ENCODE measurements around the gene NHLH2.

NHLH2 gene

GRCh38 chr1:115840605-115841460, at the start of gene NHLH2:
Gene NHLH2 (minus strand): TSS chr1:115841126. CDS start chr1:115838372, 2,754 bp downstream.
- no peak for ATAC-seq
- Mint-ChIP-seq H3K9me3 (no peaks in the 10 kb centered on the region), H3K4me1 (peaks cover 15% of the 10 kb centered on the region), H3K27me3 (peaks cover 68% of the 10 kb centered on the region), H3K27ac (no peak within 1 kb of the TSS), H3K4me3 (no peak within 1 kb of the TSS), H3K36me3 (no peaks in the 10 kb centered on the region)

GRCh38 chr1:115890580-115890979, 49.7 kb upstream of the NHLH2 start:
- no peaks in the 10 kb centered on the region for H3K36me3 Mint-ChIP-seq
- no peak for ATAC-seq
- H3K4me3 Mint-ChIP-seq = no peak overlapping the region
- no peaks in the 10 kb centered on the region for H3K9me3 Mint-ChIP-seq
- H3K27ac Mint-ChIP-seq = no peak overlapping the region
- no peaks in the 10 kb centered on the region for H3K4me1 Mint-ChIP-seq
- no peaks in the 10 kb centered on the region for H3K27me3 Mint-ChIP-seq

DNA sequence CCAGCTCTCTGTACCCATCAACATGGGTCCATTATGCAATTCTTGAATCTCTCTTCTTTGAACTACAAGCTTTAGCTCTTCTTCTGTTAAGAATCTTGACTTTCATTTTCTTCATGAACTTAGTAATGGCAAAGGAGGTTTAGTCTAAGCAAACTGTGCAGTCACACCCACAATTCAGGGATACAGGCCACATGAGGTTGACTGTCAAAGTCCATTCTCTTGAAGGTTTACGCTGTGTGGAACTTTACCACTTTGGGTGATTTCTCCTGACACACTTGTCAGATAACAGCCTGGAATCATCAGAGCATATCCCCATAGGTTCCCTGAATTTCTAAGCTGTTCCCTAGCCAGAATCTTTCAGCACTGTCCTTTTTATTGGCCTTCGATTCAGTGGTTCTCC, 48.0 kb upstream of the NHLH2 start:
- Mint-ChIP-seq H3K36me3 (no peaks in the 10 kb centered on the region), H3K27me3 (no peaks in the 10 kb centered on the region), H3K9me3 (no peaks in the 10 kb centered on the region), H3K4me3 (no peak overlapping the region), H3K27ac (no peak overlapping the region), H3K4me1 (no peaks in the 10 kb centered on the region)
- ATAC-seq = no peak

DNA sequence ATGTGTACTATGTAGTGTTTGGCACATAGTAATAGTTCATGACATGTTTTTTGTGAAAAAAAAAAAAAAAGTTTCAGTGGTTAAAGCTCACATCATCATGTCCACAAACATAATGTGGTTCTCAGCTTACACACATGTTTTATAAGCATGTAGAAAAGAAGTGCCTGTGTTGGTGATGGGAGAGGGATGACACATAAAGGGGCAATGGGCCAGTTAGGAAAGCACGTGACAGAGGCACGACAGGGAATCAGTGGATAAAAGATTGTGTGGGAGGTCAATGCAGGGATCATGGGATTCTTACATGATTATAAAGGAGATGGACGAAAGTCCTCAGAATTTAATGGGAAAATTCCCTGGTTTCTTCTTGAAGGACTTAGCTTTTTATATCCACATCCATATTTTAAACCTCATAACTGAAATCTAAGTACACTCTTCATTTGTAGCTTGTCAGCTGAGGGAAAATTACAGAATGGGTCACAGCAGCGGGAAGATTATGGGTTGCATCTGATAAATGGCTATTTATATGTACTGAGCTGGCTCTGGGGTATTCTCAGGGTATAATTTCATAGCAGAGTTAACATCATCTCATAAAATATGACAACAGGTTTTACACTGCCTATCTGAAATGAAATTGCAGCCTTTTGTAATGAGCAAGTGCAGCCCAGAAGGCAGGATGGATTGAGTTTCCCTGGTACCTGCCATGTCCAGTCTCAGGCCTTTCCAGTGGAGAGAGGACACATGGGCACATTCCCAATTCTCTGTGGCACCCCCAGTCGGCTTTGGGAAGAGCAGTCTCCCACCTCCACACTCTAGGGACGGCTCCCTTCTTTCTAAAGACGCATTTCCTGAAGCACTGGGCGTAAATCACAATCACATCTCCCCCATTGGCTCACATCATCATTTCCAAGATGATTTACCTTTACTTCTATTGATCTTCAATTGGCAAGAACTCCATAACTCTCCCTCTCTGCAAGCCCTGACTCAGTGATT, 42.3 kb upstream of the NHLH2 start:
- Mint-ChIP-seq H3K4me3 (no peak overlapping the region), H3K27ac (no peak overlapping the region), H3K36me3 (no peaks in the 10 kb centered on the region), H3K9me3 (no peaks in the 10 kb centered on the region), H3K27me3 (peaks cover 31% of the 10 kb centered on the region), H3K4me1 (no peaks in the 10 kb centered on the region)
- no peak for ATAC-seq

DNA sequence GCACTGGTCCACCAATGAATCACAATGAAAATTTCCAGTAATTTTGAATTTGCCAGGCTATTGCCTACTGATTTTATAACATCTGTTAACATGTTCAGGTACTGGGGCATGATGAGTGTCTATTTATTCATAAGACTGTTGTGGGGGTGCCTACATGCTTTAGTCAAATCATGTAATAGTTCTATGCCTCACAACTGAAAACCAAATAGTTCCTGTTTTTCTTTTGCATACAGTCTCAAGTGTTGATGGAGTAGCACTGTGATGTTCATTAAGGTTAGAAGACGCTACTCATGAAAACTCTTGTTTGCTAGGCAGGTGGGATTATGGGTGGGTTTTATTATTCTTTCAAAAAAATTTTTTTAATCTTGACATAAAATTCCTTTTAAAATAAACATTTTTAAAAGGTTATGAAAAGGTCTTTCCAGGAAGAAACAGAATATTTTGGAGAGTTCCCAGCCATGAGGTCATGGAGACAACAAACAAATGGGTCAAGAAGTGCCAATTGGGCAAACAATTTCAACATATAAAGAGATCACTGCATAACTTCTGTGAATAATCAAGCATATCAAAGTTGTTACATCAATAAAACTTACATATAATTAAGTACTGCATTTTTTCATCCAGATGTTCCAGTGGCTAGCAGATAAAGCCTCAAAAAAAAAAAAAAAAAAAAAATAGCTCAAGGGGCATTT, 40.2 kb upstream of the NHLH2 start:
- Mint-ChIP-seq H3K4me3 (no peak overlapping the region), H3K27me3 (peaks cover 52% of the 10 kb centered on the region), H3K9me3 (no peaks in the 10 kb centered on the region), H3K4me1 (no peaks in the 10 kb centered on the region), H3K27ac (no peak overlapping the region), H3K36me3 (no peaks in the 10 kb centered on the region)
- ATAC-seq = no peak

- no peak overlapping the region for H3K4me3 Mint-ChIP-seq
- H3K27me3 Mint-ChIP-seq = peaks cover 59% of the 10 kb centered on the region
- no peaks in the 10 kb centered on the region for H3K36me3 Mint-ChIP-seq
- H3K27ac Mint-ChIP-seq = no peak overlapping the region
- no peak for ATAC-seq
- H3K4me1 Mint-ChIP-seq = no peaks in the 10 kb centered on the region
- no peaks in the 10 kb centered on the region for H3K9me3 Mint-ChIP-seq
Observed at GRCh38 chr1:115879977-115880376, 39.1 kb upstream of the NHLH2 start.

DNA sequence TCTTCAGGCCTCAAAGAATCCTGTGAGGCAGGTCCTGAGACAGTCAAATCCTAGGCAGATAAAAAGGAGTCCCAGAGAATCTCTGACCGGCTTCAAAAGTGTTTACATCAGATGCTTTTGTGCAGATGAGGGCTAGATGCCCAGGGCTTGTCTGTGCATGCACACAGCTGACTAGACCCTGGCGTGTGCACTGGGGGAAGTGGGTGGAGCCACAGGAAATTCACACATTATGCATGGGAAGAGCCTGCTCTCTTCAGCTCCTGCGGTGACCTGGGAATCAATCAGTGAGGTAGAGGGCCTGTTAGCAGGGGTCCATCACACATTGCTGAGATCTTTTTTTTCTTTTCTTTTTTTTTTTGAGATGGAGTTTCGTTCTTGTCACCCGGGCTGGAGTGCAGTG, 36.6 kb upstream of the NHLH2 start:
- H3K4me1 Mint-ChIP-seq = no peaks in the 10 kb centered on the region
- H3K27me3 Mint-ChIP-seq = peaks cover 65% of the 10 kb centered on the region
- no peak overlapping the region for H3K27ac Mint-ChIP-seq
- no peak overlapping the region for H3K4me3 Mint-ChIP-seq
- H3K36me3 Mint-ChIP-seq = no peaks in the 10 kb centered on the region
- H3K9me3 Mint-ChIP-seq = no peaks in the 10 kb centered on the region
- no peak for ATAC-seq

- no peak overlapping the region for H3K27ac Mint-ChIP-seq
- H3K36me3 Mint-ChIP-seq = no peaks in the 10 kb centered on the region
- peaks cover 56% of the 10 kb centered on the region for H3K27me3 Mint-ChIP-seq
- no peaks in the 10 kb centered on the region for H3K4me1 Mint-ChIP-seq
- no peak overlapping the region for H3K4me3 Mint-ChIP-seq
- H3K9me3 Mint-ChIP-seq = no peaks in the 10 kb centered on the region
- no peak for ATAC-seq
Observed at GRCh38 chr1:115874904-115875303, 34.0 kb upstream of the NHLH2 start.

- Mint-ChIP-seq H3K9me3 (no peaks in the 10 kb centered on the region), H3K4me1 (no peaks in the 10 kb centered on the region)
Observed at GRCh38 chr1:115874497-115874896, 33.6 kb upstream of the NHLH2 start.

DNA sequence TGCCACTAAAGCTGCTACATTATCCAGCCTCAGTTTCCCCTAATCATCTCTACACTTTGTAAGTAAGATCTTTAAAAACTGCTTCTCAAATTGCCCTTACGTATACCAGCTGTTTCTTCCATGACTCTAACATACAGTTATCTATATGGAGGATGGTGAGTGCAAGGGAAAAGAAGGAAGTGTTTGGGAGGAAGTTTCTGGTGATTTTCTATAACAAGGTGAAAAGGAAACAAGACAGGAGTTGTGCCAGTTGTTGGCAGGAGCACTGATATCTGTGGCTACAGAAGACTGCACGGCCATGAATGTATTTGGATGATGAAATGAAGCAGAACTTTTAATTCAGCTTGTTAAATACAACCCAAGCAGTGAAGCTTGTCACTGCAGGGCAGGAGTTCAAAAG, 32.3 kb upstream of the NHLH2 start:
- no peak for ATAC-seq
- H3K4me3 Mint-ChIP-seq = no peak overlapping the region

More at GRCh38 chr1:115874497-115874896, 33.6 kb upstream of the NHLH2 start:
- Mint-ChIP-seq H3K4me3 (no peak overlapping the region), H3K27me3 (peaks cover 55% of the 10 kb centered on the region), H3K36me3 (no peaks in the 10 kb centered on the region), H3K27ac (no peak overlapping the region)
- ATAC-seq = no peak

GRCh38 chr1:115869064-115869463, 28.1 kb upstream of the NHLH2 start:
- H3K4me1 Mint-ChIP-seq = no peaks in the 10 kb centered on the region
- H3K36me3 Mint-ChIP-seq = no peaks in the 10 kb centered on the region
- H3K27me3 Mint-ChIP-seq = peaks cover 19% of the 10 kb centered on the region
- no peak for ATAC-seq
- H3K27ac Mint-ChIP-seq = no peak overlapping the region
- H3K9me3 Mint-ChIP-seq = no peaks in the 10 kb centered on the region
- H3K4me3 Mint-ChIP-seq = no peak overlapping the region

More for the DNA sequence above, 32.3 kb upstream of the NHLH2 start:
- Mint-ChIP-seq H3K9me3 (no peaks in the 10 kb centered on the region), H3K4me1 (no peaks in the 10 kb centered on the region), H3K27ac (no peak overlapping the region), H3K36me3 (no peaks in the 10 kb centered on the region), H3K27me3 (peaks cover 47% of the 10 kb centered on the region)

- H3K4me3 Mint-ChIP-seq = no peak overlapping the region
- no peak overlapping the region for H3K27ac Mint-ChIP-seq
Observed at GRCh38 chr1:115867216-115867615, 26.3 kb upstream of the NHLH2 start.

DNA sequence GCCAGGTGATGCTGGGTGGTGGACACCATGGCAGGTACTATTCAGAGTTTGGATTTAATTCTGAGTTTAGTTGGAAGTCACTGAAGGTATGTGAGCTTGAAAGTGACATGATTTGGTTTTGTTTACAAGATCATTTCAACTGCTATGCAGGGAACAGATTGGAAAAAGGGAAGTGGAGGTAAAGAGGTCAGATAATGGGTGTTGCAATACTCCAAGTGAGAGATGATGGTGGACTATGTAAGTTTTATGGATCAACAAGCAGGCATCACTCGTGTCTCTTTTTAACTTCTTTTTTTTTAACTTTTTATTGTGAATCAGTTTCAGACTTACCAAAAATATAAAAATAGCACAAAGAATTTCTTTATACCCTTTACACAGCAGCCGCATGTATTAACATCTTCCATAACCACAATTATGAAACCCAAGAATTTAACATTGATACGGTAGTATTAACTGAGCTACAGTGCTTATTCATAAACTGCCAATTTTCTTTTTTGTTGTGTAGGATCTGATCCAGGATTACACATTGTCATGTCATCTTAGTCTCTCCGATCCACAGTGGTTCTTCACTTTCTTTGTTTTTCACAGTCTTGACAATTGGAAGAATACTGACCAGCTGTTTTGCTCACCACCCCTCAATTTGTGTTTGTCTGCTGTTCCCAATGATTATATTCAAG, 24.9 kb upstream of the NHLH2 start:
- H3K36me3 Mint-ChIP-seq = no peaks in the 10 kb centered on the region
- no peak overlapping the region for H3K27ac Mint-ChIP-seq
- H3K9me3 Mint-ChIP-seq = no peaks in the 10 kb centered on the region
- H3K4me3 Mint-ChIP-seq = no peak overlapping the region
- H3K27me3 Mint-ChIP-seq = peaks cover 27% of the 10 kb centered on the region
- H3K4me1 Mint-ChIP-seq = no peaks in the 10 kb centered on the region
- peak; percentile 6 for ATAC-seq

More at GRCh38 chr1:115867216-115867615, 26.3 kb upstream of the NHLH2 start:
- Mint-ChIP-seq H3K9me3 (no peaks in the 10 kb centered on the region), H3K27me3 (peaks cover 20% of the 10 kb centered on the region), H3K36me3 (no peaks in the 10 kb centered on the region), H3K4me1 (no peaks in the 10 kb centered on the region)
- no peak for ATAC-seq

- no peak for ATAC-seq
- Mint-ChIP-seq H3K27me3 (peaks cover 47% of the 10 kb centered on the region), H3K4me1 (no peaks in the 10 kb centered on the region), H3K4me3 (no peak overlapping the region), H3K9me3 (no peaks in the 10 kb centered on the region), H3K36me3 (no peaks in the 10 kb centered on the region), H3K27ac (no peak overlapping the region)
Observed at GRCh38 chr1:115862403-115862802, 21.5 kb upstream of the NHLH2 start.
